ENCODE data around the gene ASB15. TPM values are rescaled to one million over a fixed set of nuclear protein-coding genes. Genes with fewer than 3 reads are reported as not detected.

The ASB15 gene
- total RNA-seq, 1 donor = not detected

GRCh38 chr7:123661765-123662164, 60.1 kb downstream of the ASB15 start:
- no peaks in the 10 kb centered on the region for H3K79me2 ChIP-seq (ENCODE audit: insufficient read depth, low read length)
- no peaks in the 10 kb centered on the region for H3K36me3 ChIP-seq (ENCODE audit: insufficient read depth, low read length)
- no peak for TF ChIP-seq CTCF (IDR thresholded peaks at IDR 0.05; ENCODE audit: extremely low read depth, low read depth, low read length)
- no peak overlapping the region for H2AFZ ChIP-seq (ENCODE audit: low read length)
- no peaks in the 10 kb centered on the region for H3K27me3 ChIP-seq (ENCODE audit: insufficient read depth, low read length)
- H3K4me2 ChIP-seq (ENCODE audit: insufficient read depth, low read length) = no peak overlapping the region
- no peaks in the 10 kb centered on the region for H3K9me3 ChIP-seq (ENCODE audit: low read depth, low read length)
- H3K27ac ChIP-seq (ENCODE audit: low read depth, low read length) = no peak overlapping the region
- no peaks in the 10 kb centered on the region for H3K4me1 ChIP-seq (ENCODE audit: insufficient read depth, low read length)
- no peak overlapping the region for H3K4me3 ChIP-seq (ENCODE audit: insufficient read depth, low read length)
- no peak for DNase-seq (ENCODE audit: insufficient read length, low spot score, missing footprints)
- H4K20me1 ChIP-seq (ENCODE audit: insufficient read depth, low read length) = no peaks in the 10 kb centered on the region

GRCh38 chr7:123662293-123662692, 60.7 kb downstream of the ASB15 start:
- H3K27ac ChIP-seq (ENCODE audit: low read depth, low read length) = no peak overlapping the region
- no peak for DNase-seq (ENCODE audit: insufficient read length, low spot score, missing footprints)
- no peak overlapping the region for H3K4me3 ChIP-seq (ENCODE audit: insufficient read depth, low read length)
- H3K27me3 ChIP-seq (ENCODE audit: insufficient read depth, low read length) = no peaks in the 10 kb centered on the region
- H3K36me3 ChIP-seq (ENCODE audit: insufficient read depth, low read length) = no peaks in the 10 kb centered on the region
- no peak overlapping the region for H3K4me2 ChIP-seq (ENCODE audit: insufficient read depth, low read length)
- no peaks in the 10 kb centered on the region for H4K20me1 ChIP-seq (ENCODE audit: insufficient read depth, low read length)
- TF ChIP-seq CTCF (IDR thresholded peaks at IDR 0.05; ENCODE audit: extremely low read depth, low read depth, low read length) = no peak
- no peaks in the 10 kb centered on the region for H3K4me1 ChIP-seq (ENCODE audit: insufficient read depth, low read length)
- H3K9me3 ChIP-seq (ENCODE audit: low read depth, low read length) = no peaks in the 10 kb centered on the region
- H3K79me2 ChIP-seq (ENCODE audit: insufficient read depth, low read length) = no peaks in the 10 kb centered on the region
- no peak overlapping the region for H2AFZ ChIP-seq (ENCODE audit: low read length)

GRCh38 chr7:123662755-123663154, 61.1 kb downstream of the ASB15 start:
- no peak overlapping the region for H2AFZ ChIP-seq (ENCODE audit: low read length)
- no peaks in the 10 kb centered on the region for H3K36me3 ChIP-seq (ENCODE audit: insufficient read depth, low read length)
- no peak overlapping the region for H3K4me3 ChIP-seq (ENCODE audit: insufficient read depth, low read length)
- H4K20me1 ChIP-seq (ENCODE audit: insufficient read depth, low read length) = no peaks in the 10 kb centered on the region
- H3K4me1 ChIP-seq (ENCODE audit: insufficient read depth, low read length) = no peaks in the 10 kb centered on the region
- H3K27me3 ChIP-seq (ENCODE audit: insufficient read depth, low read length) = no peaks in the 10 kb centered on the region
- H3K27ac ChIP-seq (ENCODE audit: low read depth, low read length) = no peak overlapping the region
- TF ChIP-seq CTCF (IDR thresholded peaks at IDR 0.05; ENCODE audit: extremely low read depth, low read depth, low read length) = no peak
- H3K79me2 ChIP-seq (ENCODE audit: insufficient read depth, low read length) = no peaks in the 10 kb centered on the region
- no peaks in the 10 kb centered on the region for H3K9me3 ChIP-seq (ENCODE audit: low read depth, low read length)
- DNase-seq (ENCODE audit: insufficient read length, low spot score, missing footprints) = no peak
- H3K4me2 ChIP-seq (ENCODE audit: insufficient read depth, low read length) = no peak overlapping the region

GRCh38 chr7:123663200-123663599, 61.6 kb downstream of the ASB15 start:
- H3K36me3 ChIP-seq (ENCODE audit: insufficient read depth, low read length) = no peaks in the 10 kb centered on the region
- no peak overlapping the region for H2AFZ ChIP-seq (ENCODE audit: low read length)
- no peaks in the 10 kb centered on the region for H3K27me3 ChIP-seq (ENCODE audit: insufficient read depth, low read length)
- DNase-seq (ENCODE audit: insufficient read length, low spot score, missing footprints) = no peak
- no peaks in the 10 kb centered on the region for H3K79me2 ChIP-seq (ENCODE audit: insufficient read depth, low read length)
- no peak overlapping the region for H3K4me2 ChIP-seq (ENCODE audit: insufficient read depth, low read length)
- no peaks in the 10 kb centered on the region for H3K9me3 ChIP-seq (ENCODE audit: low read depth, low read length)
- H3K4me3 ChIP-seq (ENCODE audit: insufficient read depth, low read length) = no peak overlapping the region
- no peaks in the 10 kb centered on the region for H3K4me1 ChIP-seq (ENCODE audit: insufficient read depth, low read length)
- no peak for TF ChIP-seq CTCF (IDR thresholded peaks at IDR 0.05; ENCODE audit: extremely low read depth, low read depth, low read length)
- no peak overlapping the region for H3K27ac ChIP-seq (ENCODE audit: low read depth, low read length)
- no peaks in the 10 kb centered on the region for H4K20me1 ChIP-seq (ENCODE audit: insufficient read depth, low read length)
